NCI-H2196 treated with DMSO at 0.1 percent for 48 hours (cell line): ENCODE data around the gene DPT.

ENCODE experiments used
- DNase-seq: peaks from one replicate; lab custom pipeline; 2025; ENCODE audit not compliant: unreplicated experiment; lab: John Stamatoyannopoulos, UW

DPT gene

DNA sequence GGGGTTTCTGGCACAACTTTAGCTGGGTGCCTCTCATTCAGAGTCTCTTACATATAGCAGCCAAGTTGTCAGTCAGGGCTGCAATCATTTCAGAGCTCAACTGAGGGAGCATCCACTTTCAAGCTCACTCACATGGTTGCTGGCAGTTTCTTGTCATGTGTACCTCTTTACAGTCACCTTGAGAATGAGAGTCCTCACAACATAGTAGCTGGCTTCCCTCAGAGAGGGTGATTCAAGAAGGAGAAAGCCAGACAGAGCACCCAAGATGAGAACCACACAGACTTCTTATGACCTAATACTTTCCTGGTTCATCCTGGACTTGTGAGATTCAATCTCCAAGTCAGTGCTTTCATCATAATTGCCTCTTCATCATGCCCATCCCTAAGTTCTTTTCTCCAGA is 57.2 kb downstream of the DPT start:
- DNase-seq: no peak

DNA sequence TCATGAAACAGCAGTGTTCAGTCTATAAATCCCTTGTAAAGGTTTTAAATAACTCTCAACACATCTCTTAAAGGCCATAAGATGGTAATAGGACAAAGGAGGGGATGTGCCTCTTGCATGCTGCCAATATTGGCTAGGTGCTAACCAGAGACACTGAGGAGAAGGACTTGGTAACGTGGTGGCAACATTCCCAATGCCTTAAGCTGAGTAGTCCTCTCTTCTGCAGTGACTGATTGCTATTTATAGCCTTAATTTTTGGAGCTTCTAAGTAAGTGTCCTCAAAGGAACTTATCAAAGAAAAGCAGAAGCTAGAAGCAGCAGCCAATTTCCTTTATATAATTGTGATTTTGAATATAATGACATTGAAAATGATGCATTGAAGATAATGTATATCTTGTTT is 63.0 kb downstream of the DPT start:
- DNase-seq: no peak

DNA sequence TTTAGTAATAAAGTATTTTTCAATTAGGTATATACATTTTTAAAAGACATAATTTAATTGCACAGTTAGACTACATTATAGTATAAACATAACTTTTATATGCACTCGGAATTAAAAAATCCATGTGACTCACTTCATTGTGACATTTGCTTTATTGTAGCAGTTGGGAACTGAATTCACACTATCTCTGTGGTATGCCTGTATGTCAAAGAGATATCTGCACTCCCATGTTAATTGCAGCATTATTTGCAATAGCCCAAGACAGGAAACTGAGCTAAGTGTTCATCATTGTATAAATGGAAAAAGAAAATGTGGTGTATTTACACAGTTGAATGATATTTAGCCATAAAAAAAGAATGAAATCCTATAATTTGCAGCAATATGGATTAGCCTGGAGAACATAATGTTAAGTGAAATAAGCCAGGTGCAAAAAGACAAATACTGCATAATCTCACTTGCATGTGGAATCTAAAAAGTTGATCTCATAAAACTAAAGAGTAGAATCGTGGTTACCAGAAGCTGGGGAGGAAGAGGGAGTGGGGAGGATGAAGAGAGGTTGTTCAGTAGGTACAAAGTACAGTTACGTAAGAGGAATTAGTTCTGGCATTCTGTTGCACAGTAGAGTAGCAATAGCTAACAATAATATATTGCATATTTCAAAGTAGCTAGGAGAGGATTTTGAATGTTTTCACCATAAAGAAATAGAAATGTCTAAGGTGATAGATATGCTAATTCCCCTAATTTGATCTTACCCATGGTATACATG is 64.8 kb downstream of the DPT start:
- DNase-seq: no peak

DNA sequence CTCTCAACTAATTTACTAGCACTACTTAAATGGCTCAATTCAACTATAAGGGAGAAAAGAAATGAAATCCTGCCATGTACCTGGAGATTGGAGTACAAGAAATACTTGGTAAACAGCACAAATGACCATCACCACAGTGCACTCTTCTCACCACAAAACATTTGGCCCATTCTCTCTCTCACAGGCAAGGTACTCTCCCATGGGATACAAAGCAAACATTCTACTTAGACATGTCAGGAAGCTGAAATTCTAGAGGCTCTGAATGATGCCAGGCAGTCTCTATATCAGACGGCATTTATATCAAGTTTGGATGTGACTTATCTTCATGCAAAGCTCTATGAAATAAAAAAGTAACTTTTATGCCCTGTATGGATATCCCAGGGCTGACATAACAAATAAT is 72.5 kb downstream of the DPT start:
- DNase-seq: no peak

- no peak for DNase-seq
Measured at GRCh38 chr1:168654198-168654915, 74.6 kb downstream of the DPT start.

DNA sequence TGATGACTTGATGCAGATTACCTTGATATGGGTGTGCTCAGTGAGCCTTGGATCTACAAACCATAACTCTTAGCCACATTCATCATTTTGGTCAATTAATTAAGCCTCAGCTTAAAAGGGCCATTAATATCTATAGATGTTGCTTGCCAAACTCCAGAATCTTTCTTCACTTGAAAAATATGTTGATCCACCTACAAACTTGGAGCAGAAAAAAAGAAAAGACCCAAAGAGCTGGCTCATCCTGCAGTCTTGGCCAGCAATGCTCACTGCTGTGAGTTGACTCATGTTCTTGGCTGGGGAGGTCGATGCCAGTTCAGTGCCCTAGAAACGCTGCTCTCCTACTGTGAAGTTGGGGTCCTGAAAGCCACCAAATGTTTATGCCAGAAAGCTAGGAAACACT is 75.4 kb downstream of the DPT start:
- DNase-seq: no peak

- DNase-seq: no peak
Measured at GRCh38 chr1:168645721-168646120, 83.3 kb downstream of the DPT start.
